HepG2 (cell line): Measurements from ENCODE around the gene SLC6A4. TPM values are rescaled to one million over a fixed set of nuclear protein-coding genes. Genes with fewer than 3 reads are reported as not detected.

Source experiments
- ATAC-seq: fragments of 200-7000 bp; cut with Tn5 transposase; 3 replicates; pipeline ENCODE4 v1.9.1; 2020; ENCODE audit warnings: mild to moderate bottlenecking, moderate library complexity
- BruUV-seq: library from RNA; stranded (reverse); fragments of 400-500 nt; replicated peaks from 2 replicates; lab custom pipeline; 2021; lab: Mats Ljungman, UMichigan
- CTCF ChIA-PET: fragments of 300-600 bp; formaldehyde crosslinking; extraction: SDS; loops from one replicate; lab custom pipeline; 2021; ENCODE audit warnings: low total read pairs, inconsistent platforms, low intra/inter-chr PET ratio; lab: Yijun Ruan, JAX
- POLR2A ChIA-PET: fragments of 350-600 bp; sonication (Branson Sonifier 250); formaldehyde crosslinking; loops from one replicate; lab custom pipeline; 2020; ENCODE audit warnings: antibody characterized with exemption, inconsistent platforms; lab: Yijun Ruan, JAX
- DNase-seq: peaks from one replicate; pipeline ENCODE4 v3.0.0-alpha.2; 2015; ENCODE audit warnings: low spot score
- FAIRE-seq: peaks from 3 replicates; lab custom pipeline; 2011; peaks lifted over from hg19 to GRCh38; lab: Jason Lieb, UNC
- H2AFZ ChIP-seq: one replicate; pipeline ENCODE4 v1.6.1; 2011; ENCODE audit warnings: low read length, inconsistent platforms
- H3K27ac ChIP-seq: fragments of 300-600 bp; 3 replicates; pipeline ENCODE4 v1.8.0; 2011; ENCODE audit warnings: mixed run types, mild to moderate bottlenecking, mixed read lengths, low read length, inconsistent platforms; ENCODE audit not compliant: insufficient read depth; ENCODE audit errors: extremely low read length
- H3K27me3 ChIP-seq, 2 experiments: fragments of 200-600 bp in 1 of 2; 2 replicates in 1 of 2; 3 replicates in 1 of 2; pipeline versions ENCODE4 v1.6.0 to v1.8.0; 2011; ENCODE audit warnings: low read length in 2 of 2, mild to moderate bottlenecking in 2 of 2, moderate library complexity in 2 of 2, inconsistent platforms in 1 of 2; ENCODE audit not compliant: insufficient read depth in 2 of 2, control insufficient read depth in 1 of 2
- H3K36me3 ChIP-seq, 2 experiments: fragments of 200-600 bp in 1 of 2; replicated peaks in 1 of 2; 2 replicates in 1 of 2; 3 replicates in 1 of 2; pipeline versions ENCODE4 v1.5.1 to v1.8.0; 2011; ENCODE audit warnings: low read length in 2 of 2, inconsistent platforms in 1 of 2; ENCODE audit not compliant: insufficient read depth in 2 of 2, control insufficient read depth in 1 of 2
- H3K4me1 ChIP-seq: 2 replicates; pipeline ENCODE4 v1.5.1; 2012; ENCODE audit warnings: low read length, inconsistent platforms; ENCODE audit not compliant: insufficient read depth
- H3K4me2 ChIP-seq: 2 replicates; pipeline ENCODE4 v1.6.0; 2011; ENCODE audit warnings: low read depth, low read length, inconsistent platforms
- H3K4me3 ChIP-seq, 3 experiments: fragments of 200-600 bp in 1 of 3; sonication (generic), shearing (Covaris generic) in 1 of 3; replicated peaks in 1 of 3; 2 replicates each; pipeline ENCODE4 v1.5.1; 2011 to 2016; ENCODE audit warnings: low read length in 3 of 3, inconsistent platforms in 2 of 3, low read depth in 2 of 3, mild to moderate bottlenecking in 2 of 3, control low read depth in 1 of 3, mixed read lengths in 1 of 3; ENCODE audit not compliant: insufficient read depth in 1 of 3
- H3K79me2 ChIP-seq: one replicate; pipeline ENCODE4 v1.6.1; 2011; ENCODE audit warnings: low read length, inconsistent platforms; ENCODE audit not compliant: insufficient read depth
- H3K9ac ChIP-seq: 2 replicates; pipeline ENCODE4 v1.6.0; 2011; ENCODE audit warnings: mild to moderate bottlenecking, low read depth, low read length, inconsistent platforms; ENCODE audit not compliant: insufficient read depth
- H3K9me3 ChIP-seq: 2 replicates; pipeline ENCODE4 v1.5.1; 2012; ENCODE audit warnings: mild to moderate bottlenecking, low read length
- H4K20me1 ChIP-seq: 2 replicates; pipeline ENCODE4 v1.6.0; 2011; ENCODE audit warnings: inconsistent platforms, mild to moderate bottlenecking, low read length, moderate library complexity; ENCODE audit not compliant: insufficient read depth
- ARID2 ChIP-seq: sonication (generic); formaldehyde crosslinking; IDR thresholded peaks from 2 replicates; pipeline ENCODE4 v1.8.1; 2022; ENCODE audit warnings: mild to moderate bottlenecking, missing genetic modification reagents, borderline replicate concordance
- CBX1 ChIP-seq: IDR thresholded peaks from one replicate; pipeline ENCODE4 v1.6.1; 2016; ENCODE audit warnings: antibody characterized with exemption, low read depth
- CEBPG ChIP-seq: IDR thresholded peaks from 2 replicates; pipeline ENCODE4 v1.6.1; 2016
- NAIF1 ChIP-seq: sonication (generic); formaldehyde crosslinking; IDR thresholded peaks from 2 replicates; pipeline ENCODE4 v1.5.0; 2020; ENCODE audit warnings: mild to moderate bottlenecking, missing genetic modification reagents, borderline replicate concordance
- RERE ChIP-seq: IDR thresholded peaks from 2 replicates; pipeline ENCODE4 v1.6.1; 2016; ENCODE audit warnings: low read depth, missing genetic modification reagents, missing compliant biosample characterization
- SOX13 ChIP-seq, 3 experiments: fragments of 450-650 bp in 1 of 3; sonication (generic) in 1 of 3; formaldehyde crosslinking in 1 of 3; IDR thresholded peaks in 2 of 3; conservative IDR thresholded peaks in 1 of 3; 2 replicates each; pipeline versions ENCODE4 v1.5.0 to v1.6.1; 2016 to 2020; ENCODE audit warnings: antibody characterized with exemption in 1 of 3, mild to moderate bottlenecking in 1 of 3, missing compliant biosample characterization in 1 of 3, missing genetic modification reagents in 1 of 3, moderate library complexity in 1 of 3
- TRAFD1 ChIP-seq: sonication (generic); formaldehyde crosslinking; IDR thresholded peaks from 2 replicates; pipeline ENCODE4 v1.5.1; 2020; ENCODE audit warnings: missing genetic modification reagents, mild to moderate bottlenecking, borderline replicate concordance
- ZBTB34 ChIP-seq: sonication (generic); formaldehyde crosslinking; IDR thresholded peaks from 2 replicates; pipeline ENCODE4 v1.8.0; 2022; ENCODE audit warnings: mild to moderate bottlenecking, missing genetic modification reagents
- ZBTB7A ChIP-seq: sonication (generic); formaldehyde crosslinking; IDR thresholded peaks from 2 replicates; pipeline ENCODE4 v1.8.0; 2022; ENCODE audit warnings: mild to moderate bottlenecking, missing genetic modification reagents
- ZNF432 ChIP-seq: sonication (generic); formaldehyde crosslinking; IDR thresholded peaks from 2 replicates; pipeline ENCODE4 v1.5.0; 2020; ENCODE audit warnings: missing genetic modification reagents, mild to moderate bottlenecking, borderline replicate concordance
- ZNF552 ChIP-seq: sonication (generic); formaldehyde crosslinking; IDR thresholded peaks from 2 replicates; pipeline ENCODE4 v1.9.0; 2022; ENCODE audit warnings: missing genetic modification reagents, mild to moderate bottlenecking, borderline replicate concordance
- in situ Hi-C: cut with HindIII; loops from 2 replicates; pipeline ENCODE4 v1.10.0; 2017; ENCODE audit warnings: low pct_unique_long_range_greater_than_20kb; ENCODE audit not compliant: extremely low pct_ligation_motif_present
- intact Hi-C: fragments of 100-400 bp; cut with micrococcal nuclease; formaldehyde crosslinking; loops from one replicate; pipeline ENCODE4 v1.10.0; 2022; ENCODE audit not compliant: unreplicated experiment
- polyA plus RNA-seq, 8 experiments: library from polyadenylated mRNA; depleted of rRNA in 3 of 8; stranded (reverse) in 7 of 8; unstranded in 1 of 8; fragments of >200 nt; fragmentation: Illumina TruSeq in 4 of 8; extraction: Trizol in 4 of 8; gene quantifications; 2 replicates each; pipeline versions ENCODE4 v1.2.1 to v1.2.3, GENCODE V29; 2011 to 2016; ENCODE audit warnings: low read depth in 4 of 8, missing spikeins in 1 of 8, mixed read lengths in 1 of 8; ENCODE audit not compliant: insufficient read depth in 1 of 8
- total RNA-seq, 5 experiments: library from RNA; depleted of rRNA; stranded (reverse); fragments of >200 nt; fragmentation: Illumina TruSeq; extraction: Trizol; gene quantifications; 2 replicates each; pipeline ENCODE4 v1.2.3, GENCODE V29; 2016; ENCODE audit warnings: low read depth in 1 of 5

SLC6A4 gene
- total and polyA plus RNA-seq, 2 of the 13 experiments (the other 11 are each of a cell fraction or from before 2014, with no cell fraction given): 7.6 to 20.3 TPM

GRCh38 chr17:30279156-30279555, 43.7 kb upstream of the SLC6A4 start:
- no peak for TF ChIP-seq TRAFD1 (CRISPR knock-in tag)
- no peak for TF ChIP-seq ZBTB7A (CRISPR knock-in tag)
- no peak for TF ChIP-seq CBX1
- no peak for TF ChIP-seq ZNF432 (CRISPR knock-in tag)
- TF ChIP-seq CEBPG (CRISPR knock-in tag): no peak
- no peak for TF ChIP-seq RERE (CRISPR knock-in tag)
- TF ChIP-seq NAIF1: no peak
- TF ChIP-seq SOX13 (IDR thresholded peaks at IDR 0.05): no peak
- no peak for TF ChIP-seq SOX13 (CRISPR knock-in tag; conservative IDR thresholded peaks at IDR 0.05 in 1 of 2, IDR thresholded peaks at IDR 0.05 in 1 of 2)
- no peak for TF ChIP-seq ZBTB34 (CRISPR knock-in tag)
- TF ChIP-seq ARID2: no peak
- TF ChIP-seq ZNF552 (CRISPR knock-in tag): no peak
- Histone ChIP-seq H3K4me1 (no peaks in the 10 kb centered on the region), H3K4me2 (no peak overlapping the region), H3K4me3 (no peak overlapping the region), H3K79me2 (no peaks in the 10 kb centered on the region), H3K27me3 (no peaks in the 10 kb centered on the region), H3K9ac (no peak overlapping the region), H2AFZ (no peak overlapping the region), H3K27ac (no peak overlapping the region), H3K36me3 (peaks cover 1 to 43% of the 10 kb centered on the region in 2 experiments; a peak in 3 of 5 replicates), H4K20me1 (no peaks in the 10 kb centered on the region), H3K9me3 (no peaks in the 10 kb centered on the region)
- DNase-seq (no peak), FAIRE-seq (no peak), ATAC-seq (no peak)
- ChIA-PET CTCF (no interaction called here), POLR2A (no interaction called here)
- in situ Hi-C loops: loop anchor here (5.0 kb wide), 1 partner anchor 152 kb away; no protein-coding TSS in a partner anchor
- no TSS peak for BruUV-seq
- intact Hi-C loops: loop anchor here (5.0 kb wide), 1 partner anchor 58 kb away; no protein-coding TSS in a partner anchor
